Lower lobe of right lung (tissue), 2 donors: Measurements from ENCODE around the gene CCDC71L. TPM values are rescaled to one million over a fixed set of nuclear protein-coding genes. Genes with fewer than 3 reads are reported as not detected.

Source experiments
- ATAC-seq, 2 donors: fragments of 200-7000 bp; cut with Tn5 transposase; one replicate each; pipeline ENCODE4 v1.9.1; 2020 to 2022; ENCODE audit warnings: mild to moderate bottlenecking in 2 of 2, moderate library complexity in 2 of 2
- DNase-seq: peaks from one replicate; pipeline ENCODE4 v3.0.0-alpha.2; 2020
- H3K27ac ChIP-seq: fragments of 200-600 bp; one replicate; pipeline ENCODE4 v1.8.0; 2022
- H3K27me3 ChIP-seq: fragments of 200-600 bp; one replicate; pipeline ENCODE4 v1.8.0; 2022; ENCODE audit warnings: low read depth
- H3K36me3 ChIP-seq: fragments of 200-600 bp; one replicate; pipeline ENCODE4 v1.8.0; 2022; ENCODE audit warnings: mild to moderate bottlenecking
- H3K4me1 ChIP-seq: fragments of 200-600 bp; one replicate; pipeline ENCODE4 v1.8.0; 2022
- H3K4me3 ChIP-seq: fragments of 200-600 bp; one replicate; pipeline ENCODE4 v1.8.0; 2022; ENCODE audit warnings: mild to moderate bottlenecking
- H3K9me3 ChIP-seq: fragments of 200-600 bp; one replicate; pipeline ENCODE4 v1.8.0; 2022
- CTCF ChIP-seq: fragments of 200-600 bp; IDR thresholded peaks from one replicate; pipeline ENCODE4 v1.8.0; 2022; ENCODE audit warnings: antibody characterized with exemption, mild to moderate bottlenecking
- intact Hi-C: fragments of 100-400 bp; cut with DNase I; formaldehyde crosslinking; loops from one replicate; pipeline ENCODE4 v1.11.0; 2022
- total RNA-seq: library from RNA; stranded (reverse); fragmentation: NEBNext Ultra II Directional; extraction: Animal tissue kit (Norgen Biotek cat#: 25700); gene quantifications from one replicate; pipeline ENCODE4 v1.2.1, GENCODE V29; 2021
- donor health status: DM: no; HTN: yes; CAD: no; lungs with severe emphysema.

The CCDC71L gene
- total RNA-seq, 1 donor from 2014 or later, result 24.1 TPM

DNA sequence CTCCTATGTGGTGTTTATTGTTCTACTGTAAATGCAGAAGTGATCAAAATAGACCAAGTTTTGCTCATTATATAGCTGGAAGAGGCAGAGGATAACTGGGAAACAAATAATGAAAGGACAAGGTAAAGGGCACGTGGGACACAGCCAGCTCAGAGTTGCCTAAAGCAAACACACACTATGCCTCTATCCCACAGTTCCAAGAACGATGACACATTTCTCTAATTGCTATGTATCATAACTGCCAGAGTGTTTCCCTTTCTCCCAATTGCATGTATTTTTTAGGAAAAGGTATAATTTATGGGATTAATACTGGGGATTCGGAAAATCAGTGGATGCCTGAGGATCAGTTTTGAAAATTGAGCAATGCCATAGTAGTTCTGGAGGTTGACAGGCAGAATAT, 49.0 kb downstream of the CCDC71L start:
- Histone ChIP-seq H3K4me1 (no peaks in the 10 kb centered on the region), H3K36me3 (no peaks in the 10 kb centered on the region), H3K9me3 (peaks cover 4% of the 10 kb centered on the region), H3K4me3 (no peak overlapping the region), H3K27me3 (no peaks in the 10 kb centered on the region), H3K27ac (no peak overlapping the region)
- intact Hi-C loops, result no loop called here
- DNase-seq, result no peak
- no peak for TF ChIP-seq CTCF
- ATAC-seq, result no peak

DNA sequence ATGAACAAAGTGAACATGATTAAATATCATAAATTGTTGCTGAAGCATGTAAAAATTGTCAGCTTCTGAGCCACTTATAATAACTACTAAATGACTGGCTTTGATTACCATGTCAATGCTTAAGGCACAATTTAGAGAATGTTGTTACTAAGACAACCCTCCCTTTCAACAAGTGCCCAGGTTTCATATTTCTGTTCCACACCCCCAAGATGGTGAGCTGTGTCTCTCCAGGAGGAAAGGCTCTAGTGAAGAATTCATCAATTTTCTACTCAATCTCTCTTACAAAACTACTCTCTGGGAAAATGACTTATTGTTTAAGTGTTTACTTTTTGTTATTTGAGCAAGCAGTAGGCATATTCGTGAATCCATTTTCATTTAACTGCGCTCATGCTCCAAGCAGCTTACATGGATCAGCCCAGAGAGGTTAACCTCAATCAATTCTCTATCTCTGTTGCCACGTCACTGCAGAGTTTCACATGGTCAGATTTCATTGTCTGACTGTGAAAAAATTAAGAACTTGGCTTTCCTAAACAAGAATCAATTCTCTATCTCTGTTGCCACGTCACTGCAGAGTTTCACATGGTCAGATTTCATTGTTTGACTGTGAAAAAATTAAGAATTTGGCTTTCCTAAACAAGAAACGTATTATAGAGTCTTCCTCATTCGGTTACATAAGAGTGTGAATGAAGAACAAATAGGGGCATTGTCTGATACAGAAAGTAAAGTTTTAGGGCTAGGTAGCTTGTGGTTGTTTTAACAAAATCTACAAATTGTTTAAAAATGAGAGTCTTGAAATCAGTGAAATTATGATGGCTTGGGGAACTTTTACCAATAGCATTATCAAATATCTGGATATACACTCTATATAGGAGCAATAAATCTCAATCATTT, 49.7 kb downstream of the CCDC71L start:
- Histone ChIP-seq H3K27ac (no peak overlapping the region), H3K9me3 (peaks cover 4% of the 10 kb centered on the region), H3K27me3 (no peaks in the 10 kb centered on the region), H3K4me1 (no peaks in the 10 kb centered on the region), H3K36me3 (no peaks in the 10 kb centered on the region), H3K4me3 (no peak overlapping the region)
- ATAC-seq (no peak), DNase-seq (no peak)
- TF ChIP-seq CTCF, result no peak
- intact Hi-C loops, result no loop called here

DNA sequence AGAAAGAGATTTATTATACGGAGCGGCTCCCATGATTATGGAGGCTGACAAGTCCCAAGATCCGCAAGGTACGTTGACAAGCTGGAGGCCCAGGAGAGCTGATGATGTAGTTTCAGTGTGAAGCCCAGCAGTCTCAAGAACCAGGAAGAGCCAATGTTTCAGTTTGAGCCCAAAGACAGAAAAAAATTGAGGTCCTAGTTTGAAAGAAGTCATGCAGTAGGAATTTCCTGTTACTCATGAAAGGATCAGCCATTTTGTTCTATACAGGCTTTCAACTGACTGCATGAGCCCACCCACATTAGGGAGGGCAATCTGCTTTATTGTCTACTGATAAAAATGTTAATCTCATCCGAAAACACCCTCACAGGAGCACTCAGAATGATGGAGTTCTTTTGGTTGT, 51.5 kb downstream of the CCDC71L start:
- intact Hi-C loops, result no loop called here
- peaks cover 4% of the 10 kb centered on the region for H3K9me3 ChIP-seq
- DNase-seq (no peak), ATAC-seq (no peak)
- no peaks in the 10 kb centered on the region for H3K27me3 ChIP-seq
- TF ChIP-seq CTCF, result no peak
- H3K36me3 ChIP-seq, result no peaks in the 10 kb centered on the region
- H3K4me1 ChIP-seq, result no peaks in the 10 kb centered on the region
- H3K4me3 ChIP-seq, result no peak overlapping the region
- no peak overlapping the region for H3K27ac ChIP-seq

DNA sequence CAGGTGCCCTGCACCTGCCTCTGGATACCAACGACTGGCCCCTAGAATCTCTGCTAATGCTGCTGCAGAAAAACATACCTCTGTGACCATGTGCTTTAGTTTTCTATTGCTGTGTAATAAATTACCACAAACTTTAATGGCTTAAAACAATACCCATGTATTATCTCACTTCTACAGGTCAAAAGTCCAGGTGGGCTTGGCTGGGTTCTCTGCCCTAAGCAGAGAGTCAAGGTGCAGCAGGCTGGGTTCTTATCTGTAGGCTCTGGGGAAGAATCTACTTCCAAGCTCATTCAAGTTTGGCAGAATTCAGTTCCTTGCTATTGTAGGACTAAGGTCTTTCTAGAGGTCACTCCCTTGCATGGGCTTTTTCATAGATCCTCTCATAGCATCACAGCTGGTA, 52.3 kb downstream of the CCDC71L start:
- no peaks in the 10 kb centered on the region for H3K27me3 ChIP-seq
- DNase-seq (no peak), ATAC-seq (no peak)
- H3K27ac ChIP-seq, result no peak overlapping the region
- intact Hi-C loops, result no loop called here
- H3K4me1 ChIP-seq, result no peaks in the 10 kb centered on the region
- TF ChIP-seq CTCF, result no peak
- no peaks in the 10 kb centered on the region for H3K36me3 ChIP-seq
- H3K9me3 ChIP-seq, result peaks cover 4% of the 10 kb centered on the region
- H3K4me3 ChIP-seq, result no peak overlapping the region

Other genes with a start within 250 kb of the CCDC71L start
- 14.9 TPM for gene PIK3CG, start 204.1 kb upstream of the CCDC71L start, total RNA-seq